Measurements from ENCODE around the gene IFRD1.

IFRD1 gene

DNA sequence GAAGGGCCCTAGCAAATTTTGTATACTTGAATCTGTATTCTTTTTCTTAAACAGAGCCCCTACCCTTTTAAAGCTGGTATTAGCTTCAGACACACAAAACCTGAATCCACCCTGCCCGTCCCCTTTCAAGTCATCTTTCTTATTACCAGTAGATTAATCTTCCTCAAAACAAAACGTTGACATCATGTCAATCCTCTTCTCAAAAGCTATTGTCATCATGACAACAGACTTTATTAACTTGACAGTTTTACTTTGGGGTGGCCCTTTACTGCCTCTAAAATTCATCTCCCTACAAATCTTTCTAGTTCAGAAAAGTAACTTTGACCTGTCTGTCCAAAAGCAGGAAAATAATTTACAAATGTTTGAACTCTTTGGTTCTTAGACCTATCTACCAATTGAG is 21.5 kb upstream of the IFRD1 start:
- no peak for DNase-seq (ENCODE audit: low spot score in 2 of 2)
- Mint-ChIP-seq H3K4me1 (no peaks in the 10 kb centered on the region), H3K9me3 (no peaks in the 10 kb centered on the region), H3K27ac (no peak overlapping the region), H3K4me3 (no peak overlapping the region), H3K36me3 (no peaks in the 10 kb centered on the region)
- no peak for ATAC-seq

DNA sequence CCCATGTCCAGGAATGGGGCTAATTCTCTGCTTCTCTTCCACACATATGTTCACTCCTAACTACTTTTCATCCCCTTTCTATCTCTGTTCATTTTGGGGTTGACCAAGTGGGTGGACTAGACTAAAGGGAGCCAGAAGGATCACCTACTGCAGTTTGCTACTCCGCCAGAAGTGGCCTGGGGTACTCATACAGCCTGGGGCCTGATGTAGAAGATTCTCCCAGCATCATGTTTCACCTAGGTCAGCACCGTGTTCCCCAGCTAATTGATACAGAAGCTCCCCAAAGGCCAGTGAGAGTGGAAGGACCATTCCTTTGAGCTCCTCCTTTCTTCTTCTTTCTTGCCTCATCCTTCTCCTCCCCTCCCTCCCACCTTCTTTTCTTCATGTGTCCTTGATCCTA is 19.6 kb upstream of the IFRD1 start:
- Mint-ChIP-seq H3K27ac (no peak overlapping the region), H3K36me3 (no peaks in the 10 kb centered on the region), H3K4me3 (no peak overlapping the region), H3K9me3 (no peaks in the 10 kb centered on the region), H3K4me1 (no peaks in the 10 kb centered on the region)
- DNase-seq (ENCODE audit: low spot score in 2 of 2) (no peak), ATAC-seq (no peak)

DNA sequence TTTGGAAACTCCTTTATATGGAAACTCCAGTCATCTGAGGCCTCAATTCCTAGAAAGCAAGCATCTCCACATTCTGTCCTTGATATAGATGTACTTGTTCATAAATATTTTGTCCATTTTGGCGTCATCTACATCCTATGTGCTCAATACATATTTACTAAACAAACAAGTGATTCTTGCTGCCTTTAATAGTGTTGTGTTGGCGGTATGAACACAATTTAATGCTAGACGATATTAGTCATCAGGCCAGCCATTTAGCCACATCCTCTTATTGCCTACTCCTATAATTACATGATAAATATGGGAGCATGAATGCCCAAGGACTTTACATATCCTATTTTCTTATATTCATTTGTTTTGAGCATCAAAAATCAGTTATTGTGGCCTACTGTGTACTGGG is 18.5 kb upstream of the IFRD1 start:
- H3K4me3 Mint-ChIP-seq, result no peak overlapping the region
- no peaks in the 10 kb centered on the region for H3K36me3 Mint-ChIP-seq
- H3K9me3 Mint-ChIP-seq, result no peaks in the 10 kb centered on the region

DNA sequence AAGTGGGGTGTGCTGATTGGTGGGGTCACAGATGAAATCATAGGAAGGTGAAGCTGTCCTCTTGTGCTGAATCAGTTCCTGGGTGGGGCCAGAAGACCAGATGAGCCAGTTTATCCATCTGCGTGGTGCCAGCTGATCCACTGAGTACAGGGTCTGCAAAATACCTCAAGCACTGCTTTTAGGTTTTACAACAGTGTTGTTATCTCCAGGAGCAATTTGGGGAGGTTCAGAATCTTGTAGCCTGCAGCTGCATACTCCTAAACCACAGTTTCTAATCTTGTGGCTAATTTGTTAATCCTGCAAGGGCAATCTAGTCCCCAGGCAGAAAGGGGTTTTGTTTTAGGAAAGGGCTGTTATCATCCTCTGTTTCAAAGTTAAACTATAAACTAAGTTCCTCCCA is 17.0 kb upstream of the IFRD1 start:
- Mint-ChIP-seq H3K36me3 (no peaks in the 10 kb centered on the region), H3K4me1 (no peaks in the 10 kb centered on the region), H3K4me3 (no peak overlapping the region), H3K27ac (no peak overlapping the region), H3K9me3 (no peaks in the 10 kb centered on the region)
- no peak for ATAC-seq
- no peak for DNase-seq (ENCODE audit: low spot score in 2 of 2)

More for the DNA sequence above, 18.5 kb upstream of the IFRD1 start:
- no peak overlapping the region for H3K27ac Mint-ChIP-seq
- DNase-seq (ENCODE audit: low spot score in 2 of 2) (no peak), ATAC-seq (no peak)
- no peaks in the 10 kb centered on the region for H3K4me1 Mint-ChIP-seq

DNA sequence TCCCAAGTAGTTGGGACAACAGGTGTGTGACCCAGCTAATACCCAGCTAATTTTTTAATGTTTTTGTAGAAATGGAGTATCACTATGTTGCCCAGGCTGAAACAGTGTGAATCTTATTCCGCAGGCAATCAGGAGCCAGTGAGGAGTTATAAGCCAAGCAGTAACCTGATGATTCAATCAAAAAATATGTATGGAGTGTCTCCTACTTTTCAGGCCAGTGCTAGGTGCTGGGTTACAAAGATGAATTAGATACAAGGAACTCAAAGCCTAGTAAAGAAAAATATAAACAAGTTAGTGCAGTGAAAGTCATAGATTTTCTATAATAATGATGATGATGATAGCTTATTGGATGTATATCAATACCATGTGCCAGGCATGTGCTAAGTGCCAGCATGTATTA is 13.2 kb upstream of the IFRD1 start:
- ATAC-seq (no peak), DNase-seq (ENCODE audit: low spot score in 2 of 2) (no peak)
- H3K4me3 Mint-ChIP-seq, result no peak overlapping the region

DNA sequence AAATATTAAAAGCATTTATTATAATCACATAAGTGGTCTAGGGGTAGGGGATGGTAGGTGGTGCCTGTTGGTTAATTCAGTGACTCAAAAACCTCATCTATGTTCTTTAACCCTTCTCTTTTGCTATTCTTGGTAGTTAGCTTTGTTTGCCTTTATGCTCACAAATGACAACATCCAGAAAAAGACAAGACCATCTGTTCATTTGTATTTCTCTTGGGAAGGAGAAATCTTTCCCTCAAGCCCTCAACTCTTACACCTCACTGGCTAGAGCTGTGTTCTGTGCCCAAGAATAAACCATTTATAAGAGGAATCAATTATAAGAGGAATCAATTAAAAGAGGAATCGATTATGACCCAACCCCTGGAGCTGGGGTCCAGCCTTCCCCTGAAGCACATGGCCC is 10.8 kb upstream of the IFRD1 start:
- H3K4me1 Mint-ChIP-seq, result no peaks in the 10 kb centered on the region
- ATAC-seq, result no peak
- H3K9me3 Mint-ChIP-seq, result no peaks in the 10 kb centered on the region
- no peak overlapping the region for H3K27ac Mint-ChIP-seq
- H3K4me3 Mint-ChIP-seq, result no peak overlapping the region
- H3K36me3 Mint-ChIP-seq, result no peaks in the 10 kb centered on the region
- no peak for DNase-seq (ENCODE audit: low spot score in 2 of 2)

More for the DNA sequence above, 13.2 kb upstream of the IFRD1 start:
- no peak overlapping the region for H3K27ac Mint-ChIP-seq
- H3K9me3 Mint-ChIP-seq, result no peaks in the 10 kb centered on the region
- no peaks in the 10 kb centered on the region for H3K4me1 Mint-ChIP-seq
- no peaks in the 10 kb centered on the region for H3K36me3 Mint-ChIP-seq

DNA sequence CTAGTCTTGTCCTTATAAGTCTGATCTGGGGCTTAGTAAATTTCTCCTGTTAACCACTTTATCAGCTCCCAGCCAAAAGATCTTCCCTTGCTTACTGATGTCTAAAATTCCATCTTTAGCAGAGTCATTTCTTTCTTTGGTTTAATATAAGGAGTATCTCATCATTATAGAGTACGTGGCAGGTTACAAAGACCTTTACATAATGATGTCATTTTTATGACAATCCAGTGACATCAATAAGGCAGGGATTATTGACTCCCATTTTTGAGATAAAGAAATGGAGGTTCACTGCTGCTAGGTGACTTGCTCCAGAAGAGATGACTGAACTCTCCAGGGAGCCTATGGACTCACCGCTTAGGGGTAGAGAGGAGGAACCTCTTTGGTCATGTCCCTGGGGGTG is 8.1 kb upstream of the IFRD1 start:
- Mint-ChIP-seq H3K27ac (no peak overlapping the region), H3K36me3 (no peaks in the 10 kb centered on the region), H3K4me3 (no peak overlapping the region), H3K9me3 (no peaks in the 10 kb centered on the region), H3K4me1 (no peaks in the 10 kb centered on the region)
- no peak for DNase-seq (ENCODE audit: low spot score in 2 of 2)
- no peak for ATAC-seq

DNA sequence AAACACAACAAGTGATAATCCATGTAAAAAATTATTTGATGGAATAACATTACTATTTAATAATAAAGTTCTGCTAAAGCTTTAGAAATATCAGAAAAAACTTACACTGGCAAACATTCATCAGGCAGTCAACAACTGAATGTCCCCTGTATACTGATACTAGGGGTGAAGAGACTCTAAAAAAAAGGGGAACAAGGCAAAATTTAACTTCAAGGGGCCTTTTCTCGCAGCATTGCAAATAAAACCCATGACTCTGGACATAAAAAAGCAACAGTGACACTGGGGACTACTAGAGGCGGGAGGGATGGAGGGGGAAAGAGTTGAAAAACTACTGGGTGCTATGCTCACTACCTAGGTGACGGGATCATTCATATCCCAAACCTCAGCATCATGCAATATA is 5.8 kb upstream of the IFRD1 start:
- no peak for DNase-seq (ENCODE audit: low spot score in 2 of 2)
- Mint-ChIP-seq H3K27ac (no peak overlapping the region), H3K4me1 (peaks cover 12% of the 10 kb centered on the region), H3K9me3 (no peaks in the 10 kb centered on the region), H3K36me3 (peaks cover 3% of the 10 kb centered on the region), H3K4me3 (no peak overlapping the region)
- ATAC-seq, result no peak

DNA sequence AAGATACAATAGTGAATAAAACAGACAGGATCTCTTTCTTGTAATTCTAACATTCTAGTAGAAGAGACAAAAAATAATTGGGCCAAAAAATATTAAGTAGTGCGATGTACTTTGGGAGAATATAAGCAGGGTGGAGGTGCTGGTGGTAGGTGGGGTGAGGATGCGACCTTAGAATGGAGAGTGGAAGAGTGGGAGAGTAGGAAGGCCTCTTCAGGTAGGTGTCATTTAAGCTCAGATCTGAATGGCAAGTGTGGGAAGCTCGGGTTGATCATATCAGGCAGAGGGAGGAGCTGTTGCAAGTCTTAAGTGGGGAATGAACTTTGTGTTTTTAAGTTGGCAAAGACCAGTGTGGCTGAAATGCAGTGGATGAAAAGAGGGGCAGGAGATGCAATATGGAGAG is 3.8 kb upstream of the IFRD1 start:
- Mint-ChIP-seq H3K36me3 (peaks cover 22% of the 10 kb centered on the region), H3K27ac (no peak overlapping the region), H3K9me3 (no peaks in the 10 kb centered on the region), H3K4me3 (no peak overlapping the region), H3K4me1 (peaks cover 15% of the 10 kb centered on the region)
- DNase-seq (ENCODE audit: low spot score in 2 of 2), result no peak
- no peak for ATAC-seq

DNA sequence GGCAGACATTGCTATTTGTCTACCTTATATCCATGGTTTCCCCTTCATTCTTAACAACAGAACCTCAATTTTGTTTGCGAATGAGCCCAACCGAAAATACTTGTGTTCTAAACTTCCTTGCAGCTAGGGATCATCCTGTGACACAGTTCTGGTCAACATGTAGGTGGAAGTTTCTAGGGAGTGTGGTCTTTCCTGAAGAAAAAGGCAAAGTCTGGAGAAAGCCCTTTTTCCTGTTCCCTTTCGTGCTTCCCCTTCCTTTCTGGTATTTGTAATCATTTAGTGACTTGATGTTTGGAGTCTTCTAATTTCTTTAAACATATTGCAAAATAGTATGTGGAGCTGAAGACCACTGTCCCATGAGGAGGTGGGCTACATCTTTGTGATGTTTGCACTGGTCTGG is 2.9 kb upstream of the IFRD1 start:
- H3K9me3 Mint-ChIP-seq, result no peaks in the 10 kb centered on the region
- ATAC-seq (no peak), DNase-seq (ENCODE audit: low spot score in 2 of 2) (no peak)
- no peak overlapping the region for H3K4me3 Mint-ChIP-seq
- H3K36me3 Mint-ChIP-seq, result peaks cover 32% of the 10 kb centered on the region
- peaks cover 21% of the 10 kb centered on the region for H3K4me1 Mint-ChIP-seq
- no peak overlapping the region for H3K27ac Mint-ChIP-seq

DNA sequence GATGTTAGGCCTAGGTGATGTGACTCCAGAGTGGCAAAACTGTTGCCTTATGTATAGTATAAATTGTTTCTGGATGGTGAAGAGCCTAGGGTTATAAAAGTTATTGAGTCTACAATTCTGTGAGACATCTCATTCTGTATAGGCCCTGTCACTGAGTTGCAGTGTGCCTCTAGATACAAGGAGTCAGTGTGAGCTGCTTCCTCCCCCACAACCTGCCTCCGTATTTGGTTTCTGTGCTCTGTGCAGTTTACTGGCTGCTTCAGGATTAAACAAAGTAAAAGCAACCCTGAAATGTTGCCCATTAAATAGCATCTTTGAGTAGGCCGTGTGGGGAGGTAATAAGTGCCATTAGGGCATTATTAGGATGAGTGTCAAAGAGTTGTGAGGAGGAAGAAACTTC is 1.9 kb upstream of the IFRD1 start:
- DNase-seq (ENCODE audit: low spot score in 2 of 2), result no peak
- Mint-ChIP-seq H3K4me3 (peak overlapping the region; percentile 97), H3K4me1 (peaks cover 27% of the 10 kb centered on the region), H3K36me3 (peaks cover 39% of the 10 kb centered on the region), H3K9me3 (no peaks in the 10 kb centered on the region), H3K27ac (no peak overlapping the region)
- ATAC-seq, result no peak

DNA sequence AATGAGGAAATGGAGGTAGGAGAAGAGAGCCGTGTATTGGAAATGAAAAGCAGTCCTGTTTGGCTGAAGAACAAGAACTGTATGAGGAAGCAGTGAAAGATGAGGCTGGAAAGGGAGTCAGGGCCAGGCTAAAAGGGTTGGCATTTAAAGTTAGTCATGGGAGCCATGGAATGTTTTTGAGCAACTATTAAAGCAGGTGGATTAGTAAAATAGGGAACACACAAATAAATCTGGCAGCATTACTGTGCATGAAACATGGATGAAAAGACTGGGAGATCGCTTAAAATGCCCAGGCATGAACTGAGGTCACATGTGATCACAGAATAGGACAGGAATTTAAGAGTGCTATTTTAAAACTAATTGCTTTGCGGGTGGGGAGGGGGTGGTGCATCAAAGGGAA is 1.4 kb upstream of the IFRD1 start:
- DNase-seq (ENCODE audit: low spot score in 2 of 2) (no peak), ATAC-seq (no peak)
- Mint-ChIP-seq H3K36me3 (peaks cover 44% of the 10 kb centered on the region), H3K4me1 (peaks cover 27% of the 10 kb centered on the region), H3K4me3 (peak overlapping the region; percentile 97), H3K27ac (peak overlapping the region; percentile 99), H3K9me3 (no peaks in the 10 kb centered on the region)

DNA sequence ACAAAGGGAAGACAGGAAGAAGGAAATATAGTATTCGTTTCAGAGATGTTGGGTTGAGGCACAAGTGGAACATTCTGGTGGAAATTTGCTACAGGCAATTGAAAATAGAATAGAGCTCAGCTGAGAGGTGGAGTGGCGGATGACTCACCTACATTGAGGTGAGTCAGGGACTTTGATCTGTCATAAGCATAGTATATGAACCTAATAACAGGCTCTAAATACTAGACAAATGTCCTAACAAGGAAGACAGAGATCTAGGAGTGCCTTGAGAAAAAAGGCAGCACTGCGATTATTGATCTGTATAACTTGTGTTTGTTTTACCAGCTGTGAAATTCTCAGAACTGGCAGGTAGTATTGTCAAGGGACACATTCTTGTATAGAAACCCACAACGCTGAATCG is 907 bp upstream of the IFRD1 start:
- H3K4me1 Mint-ChIP-seq, result peaks cover 27% of the 10 kb centered on the region
- DNase-seq (ENCODE audit: low spot score in 2 of 2) (no peak), ATAC-seq (peak; percentile 65)
- H3K4me3 Mint-ChIP-seq, result peak overlapping the region; percentile 97
- peaks cover 48% of the 10 kb centered on the region for H3K36me3 Mint-ChIP-seq
- H3K9me3 Mint-ChIP-seq, result no peaks in the 10 kb centered on the region
- peak overlapping the region; percentile 99 for H3K27ac Mint-ChIP-seq

DNA sequence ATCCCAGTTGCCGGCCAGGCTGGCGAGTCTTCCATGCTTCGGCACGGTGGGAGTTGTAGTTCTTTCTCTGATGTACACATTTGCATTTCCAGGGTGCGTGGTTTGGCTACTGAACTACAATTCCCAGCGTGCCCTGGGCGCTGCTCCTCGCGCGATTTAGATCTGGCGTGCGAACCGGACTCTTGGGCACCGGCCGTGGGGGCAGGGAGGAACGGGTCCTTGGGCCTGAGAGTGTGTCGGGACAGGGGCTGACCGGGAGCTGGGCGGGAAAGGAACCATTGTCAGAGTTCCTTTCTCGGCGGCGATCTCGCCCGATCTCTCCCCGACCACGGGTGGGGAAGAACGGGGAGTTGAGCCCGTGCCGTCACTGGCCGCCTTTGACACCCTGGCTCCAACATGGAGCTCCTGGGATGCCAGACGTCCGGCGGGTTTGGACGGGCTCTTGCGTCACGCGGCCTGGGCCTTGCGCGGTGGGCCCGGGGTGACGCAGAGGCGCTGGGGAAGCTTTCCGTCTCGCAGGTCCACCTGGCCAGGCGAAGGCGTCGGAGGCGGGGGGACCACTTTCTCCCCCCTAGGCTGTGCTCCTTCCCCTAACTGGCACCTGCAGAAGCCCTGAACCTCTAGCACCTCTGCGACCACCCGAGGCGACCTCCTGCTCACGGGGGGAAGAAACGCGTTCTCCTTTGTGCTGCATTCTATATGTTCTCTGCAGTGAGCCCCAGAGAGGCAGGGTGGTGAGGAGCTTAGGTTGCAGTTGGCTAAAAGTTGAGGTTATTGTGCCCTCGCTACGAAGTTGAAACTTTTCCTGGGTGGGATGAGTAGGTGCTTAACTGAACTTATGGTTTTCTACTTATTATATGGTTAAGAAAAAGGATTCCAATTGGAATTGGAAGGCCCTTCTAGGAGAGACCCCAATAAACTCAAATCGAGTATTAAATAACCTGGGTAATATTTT is 824 bp downstream of the IFRD1 start:
- peak; percentile 70 to 90 for DNase-seq (ENCODE audit: low spot score in 2 of 2)
- peak overlapping the region; percentile 97 for H3K4me3 Mint-ChIP-seq
- H3K9me3 Mint-ChIP-seq, result no peaks in the 10 kb centered on the region
- H3K27ac Mint-ChIP-seq, result peak overlapping the region; percentile 99
- peak; percentile 85 for ATAC-seq
- peaks cover 27% of the 10 kb centered on the region for H3K4me1 Mint-ChIP-seq
- H3K36me3 Mint-ChIP-seq, result peaks cover 66% of the 10 kb centered on the region

DNA sequence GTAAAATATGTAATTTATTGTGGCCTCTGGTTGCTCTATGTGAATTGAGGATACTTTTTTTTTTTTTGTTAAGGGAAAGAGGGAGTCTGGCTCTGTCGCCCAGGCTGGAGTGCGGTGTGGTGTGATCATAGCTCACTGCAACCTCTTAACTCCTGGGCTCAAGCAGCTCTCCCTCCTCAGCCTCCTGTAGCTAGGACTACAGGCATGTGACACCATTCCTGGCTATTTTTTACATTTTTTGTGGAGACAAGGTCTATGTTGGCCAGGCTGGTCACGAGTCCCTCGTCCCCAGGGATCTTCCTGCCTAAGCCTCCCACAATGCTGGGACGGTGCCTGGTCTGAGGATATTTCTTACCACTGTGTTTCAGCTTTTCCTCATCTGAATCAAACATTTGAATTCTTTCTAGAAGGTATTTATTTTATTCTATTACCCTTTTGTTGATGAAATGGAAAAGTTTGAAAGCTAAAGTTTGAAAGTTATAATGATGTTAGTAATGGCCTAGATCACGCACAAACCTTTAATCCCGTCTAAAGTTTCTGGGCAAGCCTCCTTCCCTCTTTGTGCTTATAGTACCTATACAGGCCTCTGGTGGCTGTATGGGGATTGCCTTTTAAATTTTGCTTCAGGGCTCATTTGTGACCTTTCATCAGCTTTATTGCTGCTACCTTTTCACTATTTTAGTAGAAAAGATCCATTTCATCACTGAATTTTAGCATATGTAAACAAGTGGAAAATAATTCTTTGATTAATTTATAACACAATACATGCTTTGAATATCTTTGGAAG is 2.0 kb downstream of the IFRD1 start:
- DNase-seq (ENCODE audit: low spot score in 2 of 2), result no peak
- ATAC-seq, result no peak
- Mint-ChIP-seq H3K27ac (peak overlapping the region; percentile 99), H3K9me3 (no peaks in the 10 kb centered on the region), H3K4me1 (peaks cover 27% of the 10 kb centered on the region), H3K36me3 (peaks cover 78% of the 10 kb centered on the region), H3K4me3 (peak overlapping the region; percentile 97)

Measured in stimulated activated effector memory CD8-positive, alpha-beta T cell treated with anti-CD3 and anti-CD28 coated beads, Interleukin-12 subunit alpha, Interleukin-12 subunit beta, amount 100 ng/mL, for 72 hours (primary cell).